ENCODE results near the gene LEKR1.
A peak's percentile ranks its signal among the peaks of the same experiment; 100 is the strongest.

The LEKR1 gene

DNA sequence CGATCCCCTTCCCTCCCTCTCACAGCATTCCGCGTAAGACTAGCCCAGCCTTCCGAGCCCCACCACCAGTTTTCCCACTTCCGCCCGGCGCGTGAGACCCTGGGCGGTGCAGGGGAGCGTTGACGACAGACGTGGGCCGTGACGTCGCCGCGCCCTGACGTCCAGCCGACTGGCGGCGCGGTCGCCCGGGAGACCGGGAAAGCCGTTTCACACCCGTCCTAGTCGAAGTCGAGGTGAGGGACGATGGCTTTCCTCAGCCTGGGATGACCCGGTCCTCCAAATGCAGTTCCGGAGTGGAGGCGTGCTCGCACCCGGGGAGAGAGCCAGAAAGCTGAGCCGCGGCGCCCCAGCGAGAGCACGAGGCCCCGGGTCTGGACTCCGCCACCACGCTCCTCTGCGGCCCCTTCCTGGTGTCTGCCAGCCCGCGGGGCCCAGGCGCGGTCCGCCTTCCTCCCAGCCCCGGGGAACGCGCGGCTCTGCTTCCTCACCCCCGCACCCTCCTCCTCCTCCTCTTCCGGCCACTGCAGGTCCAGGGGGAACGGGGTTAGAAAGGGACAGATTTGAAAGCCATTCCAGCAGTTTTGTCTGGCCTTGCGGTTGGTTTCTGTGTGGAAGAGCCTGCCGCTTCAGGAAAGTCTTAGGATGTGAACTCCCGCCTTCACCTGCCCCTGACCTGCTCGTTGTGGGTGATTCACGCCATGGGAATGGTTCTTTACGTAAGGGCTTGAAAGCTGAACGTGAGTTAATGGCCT, at the start of gene LEKR1:
Gene LEKR1, plus strand, starts transcription at position 210 of the 752 bp plus-strand sequence. CDS start 2,977 bp downstream, outside the sequence.
- H3K36me3 Mint-ChIP-seq = peaks cover 10% of the 10 kb centered on the region
- H3K4me3 Mint-ChIP-seq = peak within 1 kb of the TSS; percentile 92
- H3K27ac Mint-ChIP-seq = peak within 1 kb of the TSS; percentile 98
- H3K27me3 Mint-ChIP-seq = no peaks in the 10 kb centered on the region
- no peaks in the 10 kb centered on the region for H3K9me3 Mint-ChIP-seq
- ATAC-seq = peak; percentile 91
- H3K4me1 Mint-ChIP-seq = peaks cover 32% of the 10 kb centered on the region

DNA sequence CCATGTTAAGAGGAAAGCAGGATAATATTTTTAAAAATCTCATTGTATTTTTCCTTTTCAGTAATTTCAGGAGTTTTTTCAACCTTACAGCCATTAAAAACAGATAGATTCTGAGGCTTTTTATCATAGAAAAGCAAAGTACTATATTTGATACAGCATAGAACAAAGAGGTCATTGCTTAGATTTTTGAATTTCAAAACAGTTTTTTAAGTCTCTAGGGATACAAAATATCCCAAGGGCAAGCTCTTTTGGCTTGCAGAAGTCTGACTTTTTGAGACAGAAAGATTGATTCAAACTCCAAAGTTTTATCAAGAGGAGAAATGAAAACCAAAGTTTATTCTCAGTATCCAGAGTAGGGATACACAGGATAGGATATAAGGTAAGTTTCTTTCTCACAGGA, 49.3 kb upstream of the LEKR1 start:
- Mint-ChIP-seq H3K27ac (no peak overlapping the region), H3K27me3 (no peaks in the 10 kb centered on the region), H3K9me3 (no peaks in the 10 kb centered on the region), H3K36me3 (peaks cover 5% of the 10 kb centered on the region), H3K4me1 (peaks cover 9% of the 10 kb centered on the region), H3K4me3 (no peak overlapping the region)
- ATAC-seq = no peak

DNA sequence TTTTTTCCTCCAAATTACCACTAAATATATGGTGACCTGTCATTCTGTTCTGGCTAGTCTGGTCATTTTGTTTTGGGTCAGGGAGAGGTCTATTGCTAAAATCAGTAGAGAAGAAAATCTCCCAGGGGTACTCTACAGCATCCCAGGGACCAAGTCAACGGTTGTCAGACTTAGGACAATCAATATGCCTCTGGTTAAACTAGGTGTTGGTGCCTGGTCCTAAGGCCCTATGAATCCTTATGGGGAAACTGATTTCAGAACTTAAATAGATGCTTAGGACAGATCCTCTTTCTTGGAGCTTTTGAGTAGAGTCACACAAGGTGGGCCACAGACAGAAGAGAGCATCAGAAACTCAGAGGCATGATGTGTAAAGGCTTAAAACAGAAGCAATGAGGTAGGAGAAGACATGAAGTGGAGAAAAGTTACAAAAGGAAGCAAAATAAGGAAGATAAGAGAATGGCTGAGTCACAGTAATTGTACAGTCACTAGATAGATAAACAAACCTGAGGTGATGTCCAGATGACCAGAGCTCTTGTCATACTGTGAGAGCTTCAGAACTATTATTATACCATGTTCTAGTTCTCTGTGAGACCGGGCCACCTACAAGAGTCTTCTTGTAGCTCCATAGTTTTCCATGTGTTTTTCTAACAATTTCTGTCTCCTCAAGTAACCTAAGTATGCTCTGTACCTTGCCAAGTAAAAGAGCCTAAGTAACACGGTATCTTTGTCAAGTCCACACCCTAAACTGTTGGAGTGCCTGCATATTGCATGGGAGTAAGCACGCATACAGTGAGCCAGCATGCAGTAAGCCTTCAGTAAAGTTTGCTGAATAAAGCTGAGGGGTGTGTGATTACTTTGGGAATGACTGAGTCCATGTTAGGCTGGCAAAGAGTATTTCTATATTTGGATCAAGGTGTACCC, 44.6 kb upstream of the LEKR1 start:
- Mint-ChIP-seq H3K9me3 (no peaks in the 10 kb centered on the region), H3K27me3 (no peaks in the 10 kb centered on the region), H3K4me1 (peaks cover 2% of the 10 kb centered on the region), H3K27ac (no peak overlapping the region), H3K4me3 (no peak overlapping the region), H3K36me3 (peaks cover 11% of the 10 kb centered on the region)
- no peak for ATAC-seq

DNA sequence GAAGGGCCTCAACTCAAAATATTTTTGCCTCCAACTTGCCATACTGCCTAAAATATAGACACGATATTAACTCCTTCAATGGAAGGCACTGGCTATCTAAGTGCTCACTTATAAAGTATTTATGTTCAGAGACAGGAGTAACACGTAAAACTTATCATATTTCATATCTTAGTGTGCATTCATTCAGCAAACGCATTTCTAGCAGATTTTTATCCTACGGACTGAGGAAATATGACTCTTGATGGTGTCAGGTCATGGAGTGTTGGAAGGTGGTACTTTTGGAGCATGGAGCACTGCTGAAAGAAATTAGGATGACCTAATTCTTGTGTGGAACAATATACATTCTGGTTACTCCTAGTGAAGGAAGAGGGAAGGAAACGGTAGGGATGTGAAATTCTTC, 43.8 kb upstream of the LEKR1 start:
- no peaks in the 10 kb centered on the region for H3K27me3 Mint-ChIP-seq
- H3K4me1 Mint-ChIP-seq = no peaks in the 10 kb centered on the region
- no peak overlapping the region for H3K27ac Mint-ChIP-seq
- ATAC-seq = no peak
- no peaks in the 10 kb centered on the region for H3K9me3 Mint-ChIP-seq
- no peak overlapping the region for H3K4me3 Mint-ChIP-seq
- H3K36me3 Mint-ChIP-seq = peaks cover 11% of the 10 kb centered on the region

DNA sequence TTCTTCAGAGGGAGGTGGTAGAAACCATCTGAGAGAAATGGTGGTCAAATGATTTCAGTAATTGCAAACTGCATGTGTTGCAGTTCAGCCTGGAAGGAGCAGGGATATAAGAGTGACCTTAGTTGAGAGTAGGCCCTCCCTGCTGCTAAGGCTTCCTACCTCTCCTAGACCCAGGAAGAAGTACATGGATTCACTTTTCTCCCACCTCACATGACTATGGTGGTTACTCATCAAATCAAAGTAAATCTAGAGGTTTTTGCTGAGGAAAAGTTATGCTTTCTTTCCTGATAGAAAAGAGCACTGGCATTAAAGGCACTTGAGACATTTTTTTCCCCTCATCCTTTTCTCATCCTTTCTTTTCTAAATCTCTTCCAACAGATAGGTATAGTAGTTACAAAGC, 43.2 kb upstream of the LEKR1 start:
- Mint-ChIP-seq H3K4me3 (no peak overlapping the region), H3K27me3 (no peaks in the 10 kb centered on the region), H3K4me1 (no peaks in the 10 kb centered on the region), H3K9me3 (no peaks in the 10 kb centered on the region), H3K36me3 (peaks cover 17% of the 10 kb centered on the region), H3K27ac (no peak overlapping the region)
- ATAC-seq = no peak

DNA sequence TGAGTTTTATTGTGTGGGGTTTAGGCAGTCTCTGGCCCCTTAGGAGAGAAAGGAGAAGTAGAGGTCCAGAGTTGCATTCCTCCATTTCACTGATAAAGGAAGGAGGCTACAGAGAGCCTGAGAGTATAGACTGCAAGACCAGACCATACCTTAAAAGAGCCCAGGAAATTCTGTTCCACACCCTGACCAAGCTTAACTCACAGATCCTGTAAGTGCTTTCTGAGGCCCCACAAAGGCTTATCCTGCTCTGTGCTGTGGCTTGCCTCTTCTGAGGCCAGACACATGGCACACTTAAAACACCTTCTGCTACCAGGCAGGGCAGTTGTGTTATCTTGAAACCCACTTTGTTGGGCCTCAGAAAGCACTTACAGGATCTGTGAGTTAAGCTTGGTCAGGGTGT, 39.2 kb upstream of the LEKR1 start:
- no peak overlapping the region for H3K27ac Mint-ChIP-seq
- H3K4me1 Mint-ChIP-seq = peaks cover 1% of the 10 kb centered on the region
- H3K4me3 Mint-ChIP-seq = no peak overlapping the region
- H3K36me3 Mint-ChIP-seq = peaks cover 22% of the 10 kb centered on the region
- H3K9me3 Mint-ChIP-seq = no peaks in the 10 kb centered on the region
- ATAC-seq = no peak
- H3K27me3 Mint-ChIP-seq = no peaks in the 10 kb centered on the region

DNA sequence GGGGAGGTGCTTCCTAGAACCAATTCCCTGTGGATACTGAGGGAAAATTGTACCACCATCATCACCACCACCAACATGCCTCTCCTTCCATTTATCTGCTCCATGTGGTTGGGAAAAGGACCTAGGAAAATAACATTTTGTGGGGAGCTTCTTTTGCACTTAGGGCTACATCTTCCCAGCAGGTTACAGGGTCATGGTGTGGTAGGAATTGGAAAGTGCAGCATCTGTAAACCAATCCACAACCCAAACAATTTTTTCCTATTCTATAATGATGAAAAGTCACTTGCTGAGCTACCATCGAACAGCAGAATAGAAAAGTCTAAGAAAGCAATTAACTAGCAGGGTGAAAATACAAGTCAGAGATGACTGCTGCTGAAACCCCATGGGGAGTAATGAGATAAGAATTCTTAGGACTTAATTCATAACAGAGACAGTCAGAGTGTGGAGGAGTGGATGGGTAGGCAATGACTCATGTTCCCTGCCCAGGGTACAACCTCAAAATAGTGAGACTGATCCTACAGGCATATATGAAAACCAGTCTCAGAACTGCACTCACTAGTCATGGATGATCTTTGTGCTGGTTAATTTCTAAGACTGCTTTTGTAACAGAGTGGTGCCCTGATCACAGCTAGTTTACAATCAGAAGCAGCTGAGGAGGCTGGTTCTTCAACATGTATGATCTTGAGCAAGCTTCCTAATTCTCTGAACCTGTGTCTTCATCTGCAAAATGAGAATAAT, 38.1 kb upstream of the LEKR1 start:
- H3K9me3 Mint-ChIP-seq = no peaks in the 10 kb centered on the region
- ATAC-seq = peak; percentile 57
- H3K36me3 Mint-ChIP-seq = peaks cover 26% of the 10 kb centered on the region
- no peaks in the 10 kb centered on the region for H3K27me3 Mint-ChIP-seq
- peaks cover 12% of the 10 kb centered on the region for H3K4me1 Mint-ChIP-seq
- H3K27ac Mint-ChIP-seq = no peak overlapping the region
- H3K4me3 Mint-ChIP-seq = no peak overlapping the region

DNA sequence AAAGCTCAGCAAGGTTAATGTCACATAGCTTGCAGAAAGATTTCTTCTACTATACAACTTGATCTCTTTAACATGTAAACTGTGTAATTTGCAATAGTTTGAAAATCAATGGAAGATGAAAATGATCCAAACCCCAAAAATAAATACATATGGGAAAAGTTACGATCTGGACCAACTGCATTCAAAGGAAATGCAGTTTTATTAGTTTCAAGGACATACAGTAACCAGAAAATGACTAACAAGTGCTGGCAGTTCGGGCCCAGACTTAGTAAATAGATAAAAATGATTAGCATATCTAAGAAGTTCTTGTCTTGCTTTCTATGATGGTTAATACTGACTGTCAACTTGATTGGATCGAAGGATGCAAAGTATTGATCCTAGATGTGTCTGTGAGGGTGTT, 37.3 kb upstream of the LEKR1 start:
- no peak for ATAC-seq
- no peak overlapping the region for H3K4me3 Mint-ChIP-seq
- H3K9me3 Mint-ChIP-seq = no peaks in the 10 kb centered on the region
- H3K4me1 Mint-ChIP-seq = peaks cover 20% of the 10 kb centered on the region
- peaks cover 30% of the 10 kb centered on the region for H3K36me3 Mint-ChIP-seq
- no peaks in the 10 kb centered on the region for H3K27me3 Mint-ChIP-seq
- H3K27ac Mint-ChIP-seq = no peak overlapping the region

DNA sequence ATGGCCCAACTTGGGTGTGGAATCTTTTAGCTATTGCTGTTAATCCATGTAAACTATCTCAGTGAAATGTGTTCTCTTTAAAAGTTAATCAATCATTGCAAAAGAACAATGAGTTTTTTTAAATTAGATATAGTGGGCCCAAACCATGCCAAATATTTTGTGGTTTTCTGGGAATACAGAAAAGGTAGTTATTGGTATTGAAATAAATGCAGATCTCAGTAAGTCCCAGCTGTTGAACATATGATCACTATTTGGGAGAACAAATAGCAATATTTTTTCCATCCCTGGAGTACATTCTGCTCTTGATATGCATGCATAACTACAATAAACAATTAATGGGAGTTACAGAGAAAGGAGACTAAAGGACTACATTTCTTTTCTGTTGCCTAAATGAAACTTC, 36.0 kb upstream of the LEKR1 start:
- H3K36me3 Mint-ChIP-seq = peaks cover 27% of the 10 kb centered on the region
- no peak for ATAC-seq
- H3K27ac Mint-ChIP-seq = no peak overlapping the region
- H3K27me3 Mint-ChIP-seq = no peaks in the 10 kb centered on the region
- H3K9me3 Mint-ChIP-seq = no peaks in the 10 kb centered on the region
- H3K4me3 Mint-ChIP-seq = no peak overlapping the region
- H3K4me1 Mint-ChIP-seq = peaks cover 20% of the 10 kb centered on the region

DNA sequence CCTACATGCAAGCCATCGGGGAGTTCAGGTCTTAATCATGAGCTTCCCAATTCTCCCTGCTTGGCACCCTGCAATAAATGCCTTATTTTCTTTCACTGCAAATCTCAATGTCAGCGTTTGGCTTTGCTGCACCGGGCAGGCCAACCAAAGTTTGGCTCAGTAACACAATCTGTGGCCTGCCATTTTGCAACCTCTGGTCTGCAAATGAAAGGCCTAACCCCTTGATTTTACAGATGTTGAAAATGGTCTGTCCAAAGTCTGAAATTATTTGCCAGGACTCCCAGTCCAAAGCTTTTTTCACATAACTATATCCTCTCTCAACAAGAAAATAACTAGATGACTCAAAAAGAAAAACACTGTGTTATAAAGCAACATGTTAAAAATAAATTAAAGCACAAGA, 34.0 kb upstream of the LEKR1 start:
- no peak for ATAC-seq
- Mint-ChIP-seq H3K27me3 (no peaks in the 10 kb centered on the region), H3K27ac (peak overlapping the region; percentile 25), H3K9me3 (no peaks in the 10 kb centered on the region), H3K36me3 (peaks cover 32% of the 10 kb centered on the region), H3K4me1 (peaks cover 20% of the 10 kb centered on the region), H3K4me3 (no peak overlapping the region)

DNA sequence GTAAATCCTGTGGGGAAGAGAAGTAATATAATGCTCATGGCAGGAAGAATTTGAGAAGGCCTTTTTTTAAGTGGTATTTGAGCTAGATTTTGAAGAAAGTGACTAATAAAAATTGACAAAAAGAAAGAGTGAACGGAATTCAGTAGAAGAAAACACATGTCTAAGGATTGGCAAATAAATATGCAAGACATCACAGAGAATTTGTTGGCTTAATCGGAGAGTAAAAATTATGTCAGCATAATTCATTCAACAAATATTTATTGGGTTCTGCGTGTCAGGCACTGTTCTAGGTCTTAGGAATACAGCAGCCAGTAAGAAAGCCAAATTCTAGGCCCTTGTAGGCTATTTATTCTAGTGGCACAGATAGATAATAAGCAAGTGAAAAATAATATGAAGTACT, 33.6 kb upstream of the LEKR1 start:
- H3K36me3 Mint-ChIP-seq = peaks cover 30% of the 10 kb centered on the region
- H3K4me1 Mint-ChIP-seq = peaks cover 20% of the 10 kb centered on the region
- H3K27me3 Mint-ChIP-seq = no peaks in the 10 kb centered on the region
- H3K27ac Mint-ChIP-seq = peak overlapping the region; percentile 25
- no peak for ATAC-seq
- no peak overlapping the region for H3K4me3 Mint-ChIP-seq
- no peaks in the 10 kb centered on the region for H3K9me3 Mint-ChIP-seq

DNA sequence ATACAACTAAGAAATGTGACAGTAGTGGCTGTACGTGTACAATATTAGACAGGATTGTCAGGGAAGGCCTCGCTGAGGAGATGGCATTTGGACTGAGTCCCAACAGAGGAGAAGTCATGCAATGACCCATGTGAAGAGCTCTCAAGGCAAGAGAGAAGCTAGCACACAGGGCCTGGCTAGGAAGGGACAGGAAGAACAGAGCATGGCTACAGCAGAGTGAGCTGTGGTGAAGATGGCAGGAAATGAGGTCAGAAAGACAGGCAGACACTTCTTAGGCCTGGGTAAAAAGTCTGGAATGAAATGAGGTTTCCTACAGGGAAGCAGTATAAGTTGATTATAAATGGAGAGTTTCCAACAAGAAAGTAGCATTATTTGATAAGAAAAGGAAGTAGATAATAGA, 33.2 kb upstream of the LEKR1 start:
- Mint-ChIP-seq H3K27me3 (no peaks in the 10 kb centered on the region), H3K4me1 (peaks cover 20% of the 10 kb centered on the region), H3K27ac (peak overlapping the region; percentile 25), H3K36me3 (peaks cover 26% of the 10 kb centered on the region), H3K4me3 (no peak overlapping the region), H3K9me3 (no peaks in the 10 kb centered on the region)
- ATAC-seq = no peak

DNA sequence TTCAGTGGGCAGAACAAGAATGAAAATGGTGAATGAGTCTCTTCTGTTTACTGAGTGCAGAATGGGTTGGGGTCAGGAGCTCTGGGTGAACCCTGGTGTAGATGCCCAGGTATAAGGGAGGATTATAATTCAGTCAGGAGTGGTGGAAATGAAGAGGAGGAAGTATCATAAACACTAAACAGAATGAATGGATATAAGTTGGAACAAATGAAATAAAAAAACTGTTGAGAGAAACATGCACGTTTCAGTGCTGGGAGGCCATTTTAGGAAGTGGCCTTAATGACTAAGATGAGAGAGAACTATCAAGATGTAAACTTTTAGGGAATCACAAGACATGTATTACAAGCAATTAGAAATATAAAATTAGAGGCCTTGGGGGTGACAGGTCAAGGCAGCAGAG, 32.8 kb upstream of the LEKR1 start:
- Mint-ChIP-seq H3K27me3 (no peaks in the 10 kb centered on the region), H3K36me3 (peaks cover 22% of the 10 kb centered on the region), H3K9me3 (no peaks in the 10 kb centered on the region), H3K27ac (peak overlapping the region; percentile 25), H3K4me1 (peaks cover 20% of the 10 kb centered on the region), H3K4me3 (no peak overlapping the region)
- no peak for ATAC-seq

DNA sequence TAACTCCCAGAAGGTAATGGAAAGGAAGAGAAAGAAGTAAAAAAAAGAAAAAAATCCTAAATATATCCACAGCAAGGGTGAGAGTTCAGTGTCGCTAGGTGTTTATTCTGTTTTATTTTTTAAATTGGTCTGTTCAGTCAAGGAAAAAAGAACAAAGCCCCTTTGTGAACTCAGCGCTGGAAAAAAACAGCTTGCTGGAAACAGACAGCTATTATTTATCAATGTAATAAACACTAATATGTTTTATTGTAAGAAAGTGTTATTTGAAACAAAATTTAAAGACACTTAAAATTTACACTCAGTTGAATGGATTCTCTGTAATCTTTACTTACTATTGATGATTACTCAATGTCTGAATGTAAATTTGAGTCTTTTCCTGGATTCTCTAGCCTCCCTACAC, 32.3 kb upstream of the LEKR1 start:
- H3K4me1 Mint-ChIP-seq = peaks cover 20% of the 10 kb centered on the region

DNA sequence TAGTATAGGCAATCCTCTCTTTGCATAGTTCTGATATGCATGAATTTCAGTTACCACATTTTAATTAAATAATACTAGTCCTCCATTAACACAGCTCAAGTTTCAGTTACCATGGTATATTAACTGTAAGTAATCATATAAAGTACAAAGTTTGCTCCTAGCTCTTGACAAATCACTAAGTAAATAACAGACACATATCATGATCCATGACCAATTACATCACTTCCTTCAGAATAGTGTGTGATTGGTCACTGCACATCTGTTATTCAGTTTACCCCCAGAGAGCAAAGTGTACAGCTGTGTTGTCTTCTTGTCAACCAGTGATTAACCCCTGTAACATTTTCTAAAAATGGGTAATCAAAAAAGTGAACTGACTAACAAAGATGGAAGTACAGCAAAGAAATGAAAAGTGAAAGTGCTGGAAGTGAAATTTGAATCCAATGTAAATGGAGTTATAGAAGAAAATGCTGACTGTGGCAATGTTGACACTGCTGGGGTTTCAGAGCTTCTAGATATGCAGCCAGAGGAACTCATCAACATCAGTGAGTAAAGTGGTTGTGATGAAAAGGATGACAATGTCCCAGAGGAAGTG, 30.2 kb upstream of the LEKR1 start:
- peaks cover 12% of the 10 kb centered on the region for H3K9me3 Mint-ChIP-seq
- no peaks in the 10 kb centered on the region for H3K27me3 Mint-ChIP-seq
- H3K4me3 Mint-ChIP-seq = no peak overlapping the region
- ATAC-seq = no peak
- peaks cover 20% of the 10 kb centered on the region for H3K4me1 Mint-ChIP-seq
- H3K27ac Mint-ChIP-seq = no peak overlapping the region
- H3K36me3 Mint-ChIP-seq = peaks cover 45% of the 10 kb centered on the region

More for the DNA sequence above, 32.3 kb upstream of the LEKR1 start:
- ATAC-seq = no peak
- Mint-ChIP-seq H3K9me3 (no peaks in the 10 kb centered on the region), H3K27ac (peak overlapping the region; percentile 25), H3K4me3 (no peak overlapping the region), H3K36me3 (peaks cover 24% of the 10 kb centered on the region), H3K27me3 (no peaks in the 10 kb centered on the region)
